ENCODE results near the gene FRMD6.

Gene FRMD6

GRCh38 chr14:51666070-51666469 is 14.4 kb downstream of the FRMD6 start:
- no peaks in the 10 kb centered on the region for H3K4me1 ChIP-seq (ENCODE audit: insufficient read depth, insufficient read length)
- H3K36me3 ChIP-seq (ENCODE audit: insufficient read depth, insufficient read length, low read length) = no peaks in the 10 kb centered on the region
- H3K9ac ChIP-seq (ENCODE audit: insufficient read length, low read depth) = no peak overlapping the region
- no peaks in the 10 kb centered on the region for H3K27me3 ChIP-seq (ENCODE audit: insufficient read depth, insufficient read length)
- DNase-seq (ENCODE audit: low read depth, low spot score) = no peak
- no peak for TF ChIP-seq SUZ12 (IDR thresholded peaks at IDR 0.05; ENCODE audit: extremely low read depth, insufficient read depth, insufficient read length)
- TF ChIP-seq ZNF274 (IDR thresholded peaks at IDR 0.05; ENCODE audit: low read depth, low read length) = no peak
- no peak for TF ChIP-seq YY1 (IDR thresholded peaks at IDR 0.05; ENCODE audit: insufficient read depth, insufficient read length)
- H3K4me3 ChIP-seq (ENCODE audit: insufficient read length, low read depth) = no peak overlapping the region
- H3K9me3 ChIP-seq (ENCODE audit: insufficient read depth, low read length) = no peaks in the 10 kb centered on the region

GRCh38 chr14:51666826-51667225 is 15.1 kb downstream of the FRMD6 start:
- H3K27me3 ChIP-seq (ENCODE audit: insufficient read depth, insufficient read length) = no peaks in the 10 kb centered on the region
- H3K9ac ChIP-seq (ENCODE audit: insufficient read length, low read depth) = no peak overlapping the region
- no peak overlapping the region for H3K4me3 ChIP-seq (ENCODE audit: insufficient read length, low read depth)
- H3K4me1 ChIP-seq (ENCODE audit: insufficient read depth, insufficient read length) = no peaks in the 10 kb centered on the region
- no peak for DNase-seq (ENCODE audit: low read depth, low spot score)
- no peak for TF ChIP-seq SUZ12 (IDR thresholded peaks at IDR 0.05; ENCODE audit: extremely low read depth, insufficient read depth, insufficient read length)
- H3K36me3 ChIP-seq (ENCODE audit: insufficient read depth, insufficient read length, low read length) = no peaks in the 10 kb centered on the region
- no peaks in the 10 kb centered on the region for H3K9me3 ChIP-seq (ENCODE audit: insufficient read depth, low read length)

GRCh38 chr14:51668870-51669269 is 17.2 kb downstream of the FRMD6 start:
- Histone ChIP-seq H3K4me1 (ENCODE audit: insufficient read depth, insufficient read length) (no peaks in the 10 kb centered on the region), H3K4me3 (ENCODE audit: insufficient read length, low read depth) (no peak overlapping the region), H3K36me3 (ENCODE audit: insufficient read depth, insufficient read length, low read length) (no peaks in the 10 kb centered on the region), H3K9me3 (ENCODE audit: insufficient read depth, low read length) (no peaks in the 10 kb centered on the region), H3K27me3 (ENCODE audit: insufficient read depth, insufficient read length) (no peaks in the 10 kb centered on the region), H3K9ac (ENCODE audit: insufficient read length, low read depth) (no peak overlapping the region)
- no peak for TF ChIP-seq ZNF274 (IDR thresholded peaks at IDR 0.05; ENCODE audit: low read depth, low read length)
- TF ChIP-seq SUZ12 (IDR thresholded peaks at IDR 0.05; ENCODE audit: extremely low read depth, insufficient read depth, insufficient read length) = no peak
- DNase-seq (ENCODE audit: low read depth, low spot score) = no peak

DNA sequence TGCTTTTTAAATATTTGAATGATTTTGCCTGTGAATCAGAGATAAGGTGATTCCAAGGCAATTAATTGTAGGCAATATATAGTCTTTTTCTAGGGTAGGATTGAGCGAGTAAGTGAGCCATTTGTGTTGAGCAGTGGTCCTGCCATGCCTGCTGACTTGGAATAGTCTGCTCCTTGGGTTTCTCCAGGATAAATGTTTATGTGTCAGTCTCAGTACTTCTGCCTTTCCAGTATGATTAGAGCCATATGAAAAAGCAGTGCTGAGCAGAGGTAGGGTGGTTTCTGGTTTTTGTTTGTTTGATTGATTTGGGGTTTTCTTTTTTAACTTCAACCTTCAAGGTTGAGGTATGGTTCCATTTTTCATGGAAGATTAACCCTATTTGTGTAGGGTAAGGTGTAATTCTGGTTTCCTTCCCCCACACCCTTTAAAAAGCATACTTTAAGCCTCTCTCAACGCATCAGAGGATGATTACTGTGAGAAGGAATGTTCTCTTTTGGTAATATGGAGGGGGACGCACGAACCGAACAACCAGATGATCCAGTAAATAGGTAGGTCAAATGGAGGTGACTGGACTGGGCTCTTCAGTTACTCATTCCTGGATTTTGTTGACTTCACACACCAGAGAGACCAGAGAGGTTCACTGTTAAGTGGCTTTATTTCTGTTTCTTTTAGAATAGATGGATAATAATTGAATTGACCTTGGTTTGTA is 22.7 kb downstream of the FRMD6 start:
- DNase-seq (ENCODE audit: low read depth, low spot score) = no peak
- no peak overlapping the region for H3K4me3 ChIP-seq (ENCODE audit: insufficient read length, low read depth)
- no peaks in the 10 kb centered on the region for H3K36me3 ChIP-seq (ENCODE audit: insufficient read depth, insufficient read length, low read length)
- H3K27me3 ChIP-seq (ENCODE audit: insufficient read depth, insufficient read length) = no peaks in the 10 kb centered on the region
- no peak overlapping the region for H3K9ac ChIP-seq (ENCODE audit: insufficient read length, low read depth)
- no peaks in the 10 kb centered on the region for H3K9me3 ChIP-seq (ENCODE audit: insufficient read depth, low read length)
- H3K4me1 ChIP-seq (ENCODE audit: insufficient read depth, insufficient read length) = no peaks in the 10 kb centered on the region
- TF ChIP-seq SUZ12 (IDR thresholded peaks at IDR 0.05; ENCODE audit: extremely low read depth, insufficient read depth, insufficient read length) (no peak), YY1 (IDR thresholded peaks at IDR 0.05; ENCODE audit: insufficient read depth, insufficient read length) (no peak), ZNF274 (IDR thresholded peaks at IDR 0.05; ENCODE audit: low read depth, low read length) (no peak)

DNA sequence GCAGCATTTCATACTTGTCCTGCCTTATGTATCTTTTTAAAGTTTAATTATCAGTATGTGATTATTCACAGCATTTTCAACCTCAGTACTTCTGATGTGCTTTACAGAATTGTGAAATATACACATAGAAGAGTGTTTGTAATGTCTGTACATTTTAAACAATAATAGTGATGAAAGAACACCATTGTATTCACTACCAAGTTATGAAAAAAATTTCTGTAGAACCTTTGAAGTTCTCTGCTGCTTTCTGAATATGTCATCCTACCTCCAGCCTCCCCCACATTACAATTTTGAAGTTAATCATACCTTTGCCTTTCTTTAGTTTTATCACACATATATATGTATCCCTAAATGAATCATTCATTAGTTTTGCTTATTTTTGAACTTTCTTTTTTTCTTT is 24.8 kb downstream of the FRMD6 start:
- no peak for TF ChIP-seq YY1 (IDR thresholded peaks at IDR 0.05; ENCODE audit: insufficient read depth, insufficient read length)
- no peak for TF ChIP-seq SUZ12 (IDR thresholded peaks at IDR 0.05; ENCODE audit: extremely low read depth, insufficient read depth, insufficient read length)
- no peak for TF ChIP-seq ZNF274 (IDR thresholded peaks at IDR 0.05; ENCODE audit: low read depth, low read length)
- no peaks in the 10 kb centered on the region for H3K4me1 ChIP-seq (ENCODE audit: insufficient read depth, insufficient read length)

GRCh38 chr14:51677266-51677665 is 25.6 kb downstream of the FRMD6 start:
- H3K36me3 ChIP-seq (ENCODE audit: insufficient read depth, insufficient read length, low read length) = no peaks in the 10 kb centered on the region

More for the DNA sequence above, 24.8 kb downstream of the FRMD6 start:
- DNase-seq (ENCODE audit: low read depth, low spot score) = no peak
- no peaks in the 10 kb centered on the region for H3K9me3 ChIP-seq (ENCODE audit: insufficient read depth, low read length)
- no peaks in the 10 kb centered on the region for H3K36me3 ChIP-seq (ENCODE audit: insufficient read depth, insufficient read length, low read length)
- H3K27me3 ChIP-seq (ENCODE audit: insufficient read depth, insufficient read length) = no peaks in the 10 kb centered on the region
- no peak overlapping the region for H3K4me3 ChIP-seq (ENCODE audit: insufficient read length, low read depth)
- no peak overlapping the region for H3K9ac ChIP-seq (ENCODE audit: insufficient read length, low read depth)

GRCh38 chr14:51677738-51678137 is 26.0 kb downstream of the FRMD6 start:
- no peaks in the 10 kb centered on the region for H3K9me3 ChIP-seq (ENCODE audit: insufficient read depth, low read length)
- no peaks in the 10 kb centered on the region for H3K4me1 ChIP-seq (ENCODE audit: insufficient read depth, insufficient read length)
- no peak for TF ChIP-seq ZNF274 (IDR thresholded peaks at IDR 0.05; ENCODE audit: low read depth, low read length)
- TF ChIP-seq YY1 (IDR thresholded peaks at IDR 0.05; ENCODE audit: insufficient read depth, insufficient read length) = no peak
- TF ChIP-seq SUZ12 (IDR thresholded peaks at IDR 0.05; ENCODE audit: extremely low read depth, insufficient read depth, insufficient read length) = no peak
- H3K36me3 ChIP-seq (ENCODE audit: insufficient read depth, insufficient read length, low read length) = no peaks in the 10 kb centered on the region
- H3K4me3 ChIP-seq (ENCODE audit: insufficient read length, low read depth) = no peak overlapping the region
- H3K9ac ChIP-seq (ENCODE audit: insufficient read length, low read depth) = no peak overlapping the region
- DNase-seq (ENCODE audit: low read depth, low spot score) = no peak
- no peaks in the 10 kb centered on the region for H3K27me3 ChIP-seq (ENCODE audit: insufficient read depth, insufficient read length)

More at GRCh38 chr14:51677266-51677665, 25.6 kb downstream of the FRMD6 start:
- Histone ChIP-seq H3K4me1 (ENCODE audit: insufficient read depth, insufficient read length) (no peaks in the 10 kb centered on the region), H3K4me3 (ENCODE audit: insufficient read length, low read depth) (no peak overlapping the region), H3K9ac (ENCODE audit: insufficient read length, low read depth) (no peak overlapping the region), H3K9me3 (ENCODE audit: insufficient read depth, low read length) (no peaks in the 10 kb centered on the region), H3K27me3 (ENCODE audit: insufficient read depth, insufficient read length) (no peaks in the 10 kb centered on the region)
- no peak for DNase-seq (ENCODE audit: low read depth, low spot score)
- no peak for TF ChIP-seq YY1 (IDR thresholded peaks at IDR 0.05; ENCODE audit: insufficient read depth, insufficient read length)
- no peak for TF ChIP-seq ZNF274 (IDR thresholded peaks at IDR 0.05; ENCODE audit: low read depth, low read length)
